Lower leg skin (tissue), 3 donors: ENCODE data around the gene MLEC.

Experiments used
- CTCF ChIP-seq, 3 donors: fragments of 450-650 bp; IDR thresholded peaks; one replicate each; pipeline ENCODE4 v1.5.1; 2016; ENCODE audit warnings: antibody characterized with exemption in 3 of 3, mild to moderate bottlenecking in 3 of 3, moderate library complexity in 2 of 3
- POLR2A ChIP-seq, 2 donors: fragments of 450-650 bp; IDR thresholded peaks; one replicate each; pipeline ENCODE4 v1.6.1; 2016 to 2017; ENCODE audit warnings: antibody characterized with exemption in 2 of 2, mild to moderate bottlenecking in 1 of 2, moderate library complexity in 1 of 2

GRCh38 chr12:120699553-120699952 is 12.6 kb downstream of the MLEC start:
- TF ChIP-seq POLR2A (IDR thresholded peaks at IDR 0.05): no peak
- no peak for TF ChIP-seq CTCF (IDR thresholded peaks at IDR 0.05)
